GM18502 (cell line): ENCODE measurements around the gene MAP2K6.

Experiments
- ATAC-seq: cut with Tn5 transposase; IDR thresholded peaks from one replicate; pipeline ENCODE4 v1.9.1; 2021; ENCODE audit warnings: mild to moderate bottlenecking; ENCODE audit not compliant: unreplicated experiment, poor library complexity

MAP2K6 gene

GRCh38 chr17:69424287-69425041, 10.0 kb downstream of the MAP2K6 start:
- ATAC-seq: no peak

- no peak for ATAC-seq
Measured at GRCh38 chr17:69425978-69426377, 11.5 kb downstream of the MAP2K6 start.

GRCh38 chr17:69427486-69428197, 13.1 kb downstream of the MAP2K6 start:
- no peak for ATAC-seq

- no peak for ATAC-seq
Measured at GRCh38 chr17:69428252-69428980, 13.9 kb downstream of the MAP2K6 start.

- ATAC-seq: peak; percentile 65
Measured at GRCh38 chr17:69430488-69430887, 16.0 kb downstream of the MAP2K6 start.

- ATAC-seq: no peak
Measured at GRCh38 chr17:69431835-69432234, 17.3 kb downstream of the MAP2K6 start.

- no peak for ATAC-seq
Measured at GRCh38 chr17:69433093-69433492, 18.6 kb downstream of the MAP2K6 start.

- no peak for ATAC-seq
Measured at GRCh38 chr17:69434164-69434579, 19.7 kb downstream of the MAP2K6 start.

- ATAC-seq: no peak
Measured at GRCh38 chr17:69435971-69436696, 21.6 kb downstream of the MAP2K6 start.

- ATAC-seq: no peak
Measured at GRCh38 chr17:69437475-69437874, 23.0 kb downstream of the MAP2K6 start.

- no peak for ATAC-seq
Measured at GRCh38 chr17:69438776-69439175, 24.3 kb downstream of the MAP2K6 start.

- ATAC-seq: no peak
Measured at GRCh38 chr17:69441179-69441578, 26.7 kb downstream of the MAP2K6 start.

- ATAC-seq: no peak
Measured at GRCh38 chr17:69443138-69443537, 28.6 kb downstream of the MAP2K6 start.

- no peak for ATAC-seq
Measured at GRCh38 chr17:69444023-69444422, 29.5 kb downstream of the MAP2K6 start.

GRCh38 chr17:69445132-69445531, 30.6 kb downstream of the MAP2K6 start:
- ATAC-seq: no peak

- ATAC-seq: no peak
Measured at GRCh38 chr17:69447726-69448125, 33.2 kb downstream of the MAP2K6 start.

- no peak for ATAC-seq
Measured at GRCh38 chr17:69448431-69449102, 34.1 kb downstream of the MAP2K6 start.

GRCh38 chr17:69450131-69450530, 35.6 kb downstream of the MAP2K6 start:
- ATAC-seq: no peak

- ATAC-seq: no peak
Measured at GRCh38 chr17:69450918-69451317, 36.4 kb downstream of the MAP2K6 start.
